IMR-90 (cell line): ENCODE results near the gene CDRT4.

Experiments used
- BHLHE40 ChIP-seq: fragments of 150-350 bp; IDR thresholded peaks from 2 replicates; pipeline ENCODE4 v1.6.1; 2016; ENCODE audit warnings: mild to moderate bottlenecking, low read depth, low read length
- CEBPB ChIP-seq: IDR thresholded peaks from 2 replicates; pipeline ENCODE4 v1.6.1; 2012; ENCODE audit warnings: low read depth, low read length, improper control_type of control experiment
- CHD1 ChIP-seq: IDR thresholded peaks from 2 replicates; pipeline ENCODE4 v1.6.1; 2012; ENCODE audit warnings: low read depth, low read length, improper control_type of control experiment
- MXI1 ChIP-seq: IDR thresholded peaks from 2 replicates; pipeline ENCODE4 v1.6.1; 2012; ENCODE audit warnings: low read depth, mild to moderate bottlenecking, low read length, moderate library complexity, borderline replicate concordance
- POLR2A ChIP-seq: IDR thresholded peaks from 2 replicates; pipeline ENCODE4 v1.6.1; 2012; ENCODE audit warnings: mild to moderate bottlenecking, low read depth, low read length
- RAD21 ChIP-seq: IDR thresholded peaks from 2 replicates; pipeline ENCODE4 v1.6.1; 2012; ENCODE audit warnings: low read length, improper control_type of control experiment
- USF2 ChIP-seq: fragments of 150-350 bp; IDR thresholded peaks from 2 replicates; pipeline ENCODE4 v1.6.1; 2017; ENCODE audit warnings: mild to moderate bottlenecking, antibody characterized with exemption, low read length, low read depth
- TF ChIP-seq, protein P1 (sequence below): conservative IDR thresholded peaks from 2 replicates; pipeline ENCODE4 v1.5.1; 2012; ENCODE audit warnings: mild to moderate bottlenecking, low read depth, low read length, improper control_type of control experiment

DNA sequence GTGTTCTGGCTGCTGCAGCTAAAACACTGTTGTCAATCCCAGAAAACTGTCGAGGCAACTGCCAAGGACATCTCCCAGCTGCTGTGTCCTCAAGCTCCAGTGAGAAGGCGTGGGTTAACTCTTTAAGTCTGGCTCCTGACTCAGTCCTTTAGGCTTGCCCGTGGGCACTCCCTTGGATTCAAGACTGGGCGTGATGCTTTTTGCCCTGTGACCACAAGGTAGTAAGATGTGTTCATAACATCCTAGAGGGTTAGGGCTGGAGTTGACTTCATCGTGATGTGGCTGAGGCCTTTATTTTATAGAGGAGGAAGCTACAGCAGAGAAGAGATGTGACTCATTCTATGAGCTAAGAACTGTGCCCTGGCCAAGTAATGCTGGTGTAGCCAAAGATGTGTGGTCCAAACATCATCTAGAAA, 75.1 kb downstream of the CDRT4 start:
- TF ChIP-seq, protein P1, sequence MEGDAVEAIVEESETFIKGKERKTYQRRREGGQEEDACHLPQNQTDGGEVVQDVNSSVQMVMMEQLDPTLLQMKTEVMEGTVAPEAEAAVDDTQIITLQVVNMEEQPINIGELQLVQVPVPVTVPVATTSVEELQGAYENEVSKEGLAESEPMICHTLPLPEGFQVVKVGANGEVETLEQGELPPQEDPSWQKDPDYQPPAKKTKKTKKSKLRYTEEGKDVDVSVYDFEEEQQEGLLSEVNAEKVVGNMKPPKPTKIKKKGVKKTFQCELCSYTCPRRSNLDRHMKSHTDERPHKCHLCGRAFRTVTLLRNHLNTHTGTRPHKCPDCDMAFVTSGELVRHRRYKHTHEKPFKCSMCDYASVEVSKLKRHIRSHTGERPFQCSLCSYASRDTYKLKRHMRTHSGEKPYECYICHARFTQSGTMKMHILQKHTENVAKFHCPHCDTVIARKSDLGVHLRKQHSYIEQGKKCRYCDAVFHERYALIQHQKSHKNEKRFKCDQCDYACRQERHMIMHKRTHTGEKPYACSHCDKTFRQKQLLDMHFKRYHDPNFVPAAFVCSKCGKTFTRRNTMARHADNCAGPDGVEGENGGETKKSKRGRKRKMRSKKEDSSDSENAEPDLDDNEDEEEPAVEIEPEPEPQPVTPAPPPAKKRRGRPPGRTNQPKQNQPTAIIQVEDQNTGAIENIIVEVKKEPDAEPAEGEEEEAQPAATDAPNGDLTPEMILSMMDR: no peak
- no peak for TF ChIP-seq CEBPB
- no peak for TF ChIP-seq POLR2A
- no peak for TF ChIP-seq MXI1
- 0 out of 2 replicates have a peak, but pooled peaks have one; percentile 11 for TF ChIP-seq RAD21
- peak; percentile 51 for TF ChIP-seq BHLHE40
- TF ChIP-seq USF2: no peak
- no peak for TF ChIP-seq CHD1
